AG10803 (cell line): ENCODE results near the gene COL16A1.

Experiments
- DNase-seq: peaks from one replicate; pipeline ENCODE4 v3.0.0; 2010; ENCODE audit warnings: low read depth
- H3K4me3 ChIP-seq: 2 replicates; pipeline ENCODE4 v1.5.1; 2011; ENCODE audit warnings: mild to moderate bottlenecking, low read length, control low read depth
- CTCF ChIP-seq: conservative IDR thresholded peaks from 2 replicates; pipeline ENCODE4 v1.5.1; 2011; ENCODE audit warnings: mild to moderate bottlenecking, low read length, control low read depth, inconsistent platforms

The COL16A1 gene

GRCh38 chr1:31691446-31691845 is 12.4 kb downstream of the COL16A1 start:
- no peak for TF ChIP-seq CTCF

GRCh38 chr1:31690921-31691320 is 12.9 kb downstream of the COL16A1 start:
- no peak for DNase-seq
- H3K4me3 ChIP-seq = no peak overlapping the region
- no peak for TF ChIP-seq CTCF

More at GRCh38 chr1:31691446-31691845, 12.4 kb downstream of the COL16A1 start:
- no peak for DNase-seq
- no peak overlapping the region for H3K4me3 ChIP-seq

GRCh38 chr1:31689854-31690253 is 14.0 kb downstream of the COL16A1 start:
- peak; percentile 96 for DNase-seq
- no peak for TF ChIP-seq CTCF
- H3K4me3 ChIP-seq = no peak overlapping the region

GRCh38 chr1:31689379-31689778 is 14.4 kb downstream of the COL16A1 start:
- TF ChIP-seq CTCF = no peak
- no peak overlapping the region for H3K4me3 ChIP-seq
- DNase-seq = no peak

- no peak for TF ChIP-seq CTCF
- no peak overlapping the region for H3K4me3 ChIP-seq
- DNase-seq = no peak
These were observed 15.4 kb downstream of the COL16A1 start for GRCh38 chr1:31688233-31688918.

- no peak overlapping the region for H3K4me3 ChIP-seq
- TF ChIP-seq CTCF = no peak
- no peak for DNase-seq
These were observed 16.2 kb downstream of the COL16A1 start for GRCh38 chr1:31687601-31688000.

GRCh38 chr1:31685795-31686194 is 18.0 kb downstream of the COL16A1 start:
- DNase-seq = no peak
- H3K4me3 ChIP-seq = no peak overlapping the region
- no peak for TF ChIP-seq CTCF
